ENCODE data around the gene ZFC3H1. TPM values are rescaled to one million over a fixed set of nuclear protein-coding genes. Genes with fewer than 3 reads are reported as not detected.

ZFC3H1 gene
- total RNA-seq, 4 donors from 2014 or later = 52.0 to 202 (median 71.5) TPM

DNA sequence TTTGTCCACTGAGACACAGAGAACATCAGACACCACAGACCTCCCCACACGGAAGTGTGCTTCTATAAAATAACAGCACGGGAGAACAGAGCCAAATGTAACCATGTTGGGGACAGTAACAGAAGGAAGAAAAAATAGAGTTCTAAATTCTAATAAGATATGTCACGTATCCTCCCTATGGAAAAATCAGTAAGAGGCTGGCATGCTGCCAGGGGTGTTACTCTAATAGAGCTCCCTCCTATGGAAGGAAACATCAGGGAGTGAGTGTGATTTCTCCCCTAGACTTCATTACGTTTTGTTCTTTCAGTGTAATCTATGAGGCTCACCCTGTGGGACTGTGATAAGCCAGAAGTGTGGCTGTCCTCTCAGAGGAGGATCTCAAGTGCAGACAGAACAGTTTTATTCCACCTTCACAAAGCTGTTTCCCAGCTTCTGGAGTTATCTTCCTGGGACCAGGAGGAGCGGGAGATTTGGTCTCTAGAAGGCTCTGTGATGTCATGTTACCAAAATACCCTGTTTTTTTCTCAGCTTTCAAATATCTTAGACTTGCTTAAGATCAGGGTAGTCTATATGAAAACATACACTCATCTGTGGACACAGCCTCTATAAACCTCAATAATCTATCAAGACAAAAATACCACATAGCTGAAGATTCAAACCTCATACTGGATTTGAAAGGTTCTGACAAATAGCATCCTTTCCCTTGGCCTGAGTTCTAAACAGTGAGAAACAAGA lies 69.3 kb downstream of the ZFC3H1 start:
- no peak for DNase-seq (ENCODE audit: low spot score in 2 of 2)
- Histone ChIP-seq H3K36me3 (no peaks in the 10 kb centered on the region), H3K27me3 (peaks cover 4% of the 10 kb centered on the region), H3K4me1 (no peaks in the 10 kb centered on the region), H3K27ac (no peak overlapping the region), H3K4me3 (no peak overlapping the region), H3K9me3 (no peaks in the 10 kb centered on the region)
- 39% methylated on average over 5 of the region's 5 CpGs for WGBS
- TF ChIP-seq POLR2AphosphoS5 (IDR thresholded peaks at IDR 0.05) = no peak

DNA sequence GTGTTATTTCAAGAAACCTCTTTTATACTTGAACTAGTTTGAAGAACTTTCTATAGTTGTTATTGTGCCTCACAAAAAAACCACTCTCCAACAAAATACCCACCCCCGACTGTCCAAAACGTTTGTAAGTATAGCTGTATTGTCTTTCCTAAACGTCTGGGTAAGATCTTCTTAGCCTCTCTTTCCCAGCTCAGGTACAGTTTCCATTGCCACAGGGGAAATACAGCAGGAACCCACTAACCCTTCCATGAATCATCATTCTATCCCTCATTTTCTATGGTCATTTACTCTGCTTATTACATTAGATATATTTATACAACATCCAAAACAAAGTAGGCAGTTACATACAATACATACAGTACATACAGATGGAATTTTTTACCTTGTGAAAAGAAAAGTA lies 70.8 kb downstream of the ZFC3H1 start:
- no peaks in the 10 kb centered on the region for H3K36me3 ChIP-seq
- H3K9me3 ChIP-seq = no peaks in the 10 kb centered on the region
- H3K4me1 ChIP-seq = no peaks in the 10 kb centered on the region
- no peak overlapping the region for H3K27ac ChIP-seq
- TF ChIP-seq POLR2A (IDR thresholded peaks at IDR 0.05) = no peak
- TF ChIP-seq POLR2AphosphoS5 (IDR thresholded peaks at IDR 0.05) = no peak
- no peak for TF ChIP-seq EP300 (IDR thresholded peaks at IDR 0.05)
- TF ChIP-seq, protein P1, sequence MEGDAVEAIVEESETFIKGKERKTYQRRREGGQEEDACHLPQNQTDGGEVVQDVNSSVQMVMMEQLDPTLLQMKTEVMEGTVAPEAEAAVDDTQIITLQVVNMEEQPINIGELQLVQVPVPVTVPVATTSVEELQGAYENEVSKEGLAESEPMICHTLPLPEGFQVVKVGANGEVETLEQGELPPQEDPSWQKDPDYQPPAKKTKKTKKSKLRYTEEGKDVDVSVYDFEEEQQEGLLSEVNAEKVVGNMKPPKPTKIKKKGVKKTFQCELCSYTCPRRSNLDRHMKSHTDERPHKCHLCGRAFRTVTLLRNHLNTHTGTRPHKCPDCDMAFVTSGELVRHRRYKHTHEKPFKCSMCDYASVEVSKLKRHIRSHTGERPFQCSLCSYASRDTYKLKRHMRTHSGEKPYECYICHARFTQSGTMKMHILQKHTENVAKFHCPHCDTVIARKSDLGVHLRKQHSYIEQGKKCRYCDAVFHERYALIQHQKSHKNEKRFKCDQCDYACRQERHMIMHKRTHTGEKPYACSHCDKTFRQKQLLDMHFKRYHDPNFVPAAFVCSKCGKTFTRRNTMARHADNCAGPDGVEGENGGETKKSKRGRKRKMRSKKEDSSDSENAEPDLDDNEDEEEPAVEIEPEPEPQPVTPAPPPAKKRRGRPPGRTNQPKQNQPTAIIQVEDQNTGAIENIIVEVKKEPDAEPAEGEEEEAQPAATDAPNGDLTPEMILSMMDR (IDR thresholded peaks at IDR 0.05) = no peak
- DNase-seq (ENCODE audit: low spot score in 2 of 2) = no peak
- H3K4me3 ChIP-seq = no peak overlapping the region
- peaks cover 4% of the 10 kb centered on the region for H3K27me3 ChIP-seq
- 43% methylated on average over 3 of the region's 3 CpGs for WGBS

DNA sequence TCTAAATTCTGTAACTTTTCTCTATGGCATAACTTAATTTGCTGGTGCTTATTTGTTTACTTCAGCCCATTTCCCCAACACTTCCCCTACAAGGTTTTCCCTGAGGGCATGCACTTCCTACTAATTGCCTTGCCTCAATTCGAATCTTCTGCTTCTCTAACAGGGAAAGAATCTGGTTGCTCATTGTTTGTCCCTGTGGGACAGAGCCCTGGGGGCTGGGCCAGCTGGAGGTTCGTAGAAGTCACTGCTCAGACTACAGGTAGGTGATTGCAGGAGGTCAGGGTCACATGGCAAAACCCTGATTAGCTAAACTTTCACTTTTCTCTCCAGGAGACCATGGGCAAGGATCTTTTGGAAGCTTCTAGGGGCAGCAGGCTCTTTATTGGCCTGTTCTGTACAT lies 72.0 kb downstream of the ZFC3H1 start:
- no peak for DNase-seq (ENCODE audit: low spot score in 2 of 2)
- peaks cover 4% of the 10 kb centered on the region for H3K27me3 ChIP-seq
- TF ChIP-seq POLR2AphosphoS5 (IDR thresholded peaks at IDR 0.05) (no peak), POLR2A (IDR thresholded peaks at IDR 0.05) (no peak)
- no peaks in the 10 kb centered on the region for H3K4me1 ChIP-seq
- H3K4me3 ChIP-seq = no peak overlapping the region
- H3K9me3 ChIP-seq = no peaks in the 10 kb centered on the region
- 49% methylated on average over 2 of the region's 2 CpGs for WGBS
- H3K27ac ChIP-seq = no peak overlapping the region
- no peaks in the 10 kb centered on the region for H3K36me3 ChIP-seq

DNA sequence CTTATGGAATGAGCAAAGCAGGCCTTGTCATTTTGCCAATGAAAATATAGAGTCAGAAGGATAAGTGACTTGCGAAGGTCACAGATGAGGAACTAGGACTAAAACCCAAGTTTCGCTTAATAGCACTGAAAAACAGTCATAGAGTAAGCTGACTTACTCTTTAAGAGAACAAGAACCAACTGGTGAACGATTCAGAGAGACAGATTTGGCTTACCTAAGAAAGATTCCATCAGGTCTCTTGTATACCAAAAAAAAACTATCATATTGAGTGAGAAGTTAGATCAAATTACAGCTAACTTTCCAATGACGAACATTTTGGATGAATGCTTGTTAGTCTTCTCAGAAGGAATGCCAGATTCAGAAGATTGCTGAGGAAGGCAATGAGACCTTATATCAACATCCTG lies 74.2 kb downstream of the ZFC3H1 start:
- no peak for TF ChIP-seq EP300 (IDR thresholded peaks at IDR 0.05)
- TF ChIP-seq, protein P1 (IDR thresholded peaks at IDR 0.05) = no peak
- no peak for TF ChIP-seq POLR2A (IDR thresholded peaks at IDR 0.05)
- no peak for TF ChIP-seq POLR2AphosphoS5 (IDR thresholded peaks at IDR 0.05)
- H3K36me3 ChIP-seq = no peaks in the 10 kb centered on the region
- 67% methylated on average over 4 of the region's 4 CpGs for WGBS

DNA sequence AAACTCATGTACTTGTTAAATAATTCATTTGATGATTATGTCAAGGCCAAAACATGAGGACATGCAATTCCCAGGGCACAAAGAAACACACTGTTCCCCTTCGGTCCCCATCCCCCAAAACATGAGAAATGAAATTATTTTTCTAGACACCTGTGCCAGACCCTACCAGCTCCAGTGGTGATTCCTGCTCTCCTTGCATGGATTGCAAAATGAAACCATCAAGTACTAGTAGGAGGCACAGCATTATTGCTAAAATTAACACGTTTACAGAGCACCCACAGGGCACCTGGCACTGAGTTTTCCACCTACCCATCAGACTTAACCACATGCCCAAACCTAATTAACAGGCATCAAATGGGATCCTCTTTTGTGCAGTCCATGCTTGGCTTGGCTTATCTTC lies 76.6 kb downstream of the ZFC3H1 start:
- no peak overlapping the region for H3K27ac ChIP-seq
- no peaks in the 10 kb centered on the region for H3K4me1 ChIP-seq
- no peaks in the 10 kb centered on the region for H3K36me3 ChIP-seq
- 56% methylated on average over 2 of the region's 2 CpGs for WGBS
- DNase-seq (ENCODE audit: low spot score in 2 of 2) = no peak
- H3K27me3 ChIP-seq = no peaks in the 10 kb centered on the region
- TF ChIP-seq EP300 (IDR thresholded peaks at IDR 0.05) = no peak
- TF ChIP-seq POLR2A (IDR thresholded peaks at IDR 0.05) = no peak
- TF ChIP-seq, protein P1 (IDR thresholded peaks at IDR 0.05) = no peak
- TF ChIP-seq POLR2AphosphoS5 (IDR thresholded peaks at IDR 0.05) = no peak
- no peak overlapping the region for H3K4me3 ChIP-seq
- H3K9me3 ChIP-seq = no peaks in the 10 kb centered on the region

More for the DNA sequence above, 74.2 kb downstream of the ZFC3H1 start:
- Histone ChIP-seq H3K27ac (no peak overlapping the region), H3K9me3 (no peaks in the 10 kb centered on the region), H3K27me3 (no peaks in the 10 kb centered on the region), H3K4me1 (no peaks in the 10 kb centered on the region), H3K4me3 (no peak overlapping the region)
- no peak for DNase-seq (ENCODE audit: low spot score in 2 of 2)

DNA sequence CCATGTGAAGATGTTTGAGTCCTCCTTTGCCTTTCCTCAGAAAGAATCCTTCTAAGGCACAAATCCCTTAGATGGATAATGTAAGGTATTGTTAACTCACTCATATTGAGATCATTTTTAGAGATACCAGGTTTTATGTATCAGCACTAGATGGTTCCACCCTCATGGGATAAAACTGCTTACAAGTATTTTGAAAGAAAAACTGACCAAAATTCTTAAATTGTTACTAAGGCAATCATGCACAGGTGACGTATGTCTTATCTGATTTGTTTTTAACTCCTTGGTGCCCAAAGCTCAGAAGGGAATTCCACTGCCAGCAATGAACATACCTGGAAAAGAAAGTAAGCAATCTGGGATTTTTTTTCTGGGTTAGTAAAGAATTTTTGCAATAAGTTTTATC lies 78.4 kb downstream of the ZFC3H1 start:
- no peak for DNase-seq (ENCODE audit: low spot score in 2 of 2)
- H3K4me3 ChIP-seq = no peak overlapping the region
- 54% methylated on average over 1 of the region's 1 CpG for WGBS
- H3K27ac ChIP-seq = no peak overlapping the region
- H3K4me1 ChIP-seq = peaks cover 3% of the 10 kb centered on the region
- H3K27me3 ChIP-seq = no peaks in the 10 kb centered on the region
- TF ChIP-seq, protein P1 (IDR thresholded peaks at IDR 0.05) = no peak
- TF ChIP-seq POLR2AphosphoS5 (IDR thresholded peaks at IDR 0.05) = no peak
- no peak for TF ChIP-seq POLR2A (IDR thresholded peaks at IDR 0.05)
- no peak for TF ChIP-seq EP300 (IDR thresholded peaks at IDR 0.05)
- no peaks in the 10 kb centered on the region for H3K9me3 ChIP-seq
- H3K36me3 ChIP-seq = no peaks in the 10 kb centered on the region

All from suprapubic skin (tissue), 4 donors.